ENCODE results near the gene TMEM187.
A peak's percentile ranks its signal among the peaks of the same experiment; 100 is the strongest.
"Not testable (repeated sequence)": the region's sequence is repeated elsewhere in the genome, so short reads cannot be mapped to it uniquely, and the experiment has no call there.

The TMEM187 gene

DNA sequence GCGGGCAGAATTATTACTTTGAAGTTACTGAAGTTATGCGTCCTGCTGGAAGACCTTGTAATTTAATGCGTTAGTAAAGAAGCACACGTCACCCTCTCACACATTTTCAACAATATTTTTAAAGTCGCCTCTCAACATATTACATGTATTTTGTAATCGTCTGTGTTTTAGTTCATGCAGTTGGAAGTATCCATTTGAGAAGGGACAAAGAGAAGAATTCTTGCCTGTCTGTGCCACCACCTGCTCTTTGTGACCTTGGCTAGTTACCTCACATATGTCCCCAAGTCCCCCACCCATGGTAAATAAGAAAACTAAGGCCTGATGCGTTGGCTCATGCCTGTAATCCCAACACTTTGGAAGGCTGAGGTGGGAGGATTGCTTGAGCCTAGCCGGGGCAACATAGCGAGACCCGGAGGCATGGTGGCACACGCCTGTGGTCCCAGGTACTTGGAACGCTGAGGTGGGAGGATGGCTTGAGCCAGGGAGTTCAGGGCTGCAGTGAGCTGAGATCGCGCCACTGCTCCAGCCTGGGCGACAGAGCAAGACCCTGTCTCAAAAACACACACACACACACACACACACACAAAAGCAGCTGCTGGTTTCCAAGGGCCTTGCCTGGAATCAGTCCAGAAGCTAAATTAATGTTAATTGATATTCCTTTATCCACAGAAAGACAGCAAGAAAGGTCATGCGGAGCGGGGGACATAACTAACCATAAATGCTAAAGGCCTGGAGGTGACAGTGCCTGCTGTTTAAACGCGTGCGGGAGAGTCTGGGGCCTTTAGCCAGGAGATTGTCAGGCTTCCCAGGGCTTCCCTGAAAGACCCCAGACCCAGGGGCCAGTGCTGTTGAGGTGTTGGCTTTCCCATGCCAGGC lies 811 bp downstream of the TMEM187 start:
- peak; percentile 27 for FAIRE-seq

DNA sequence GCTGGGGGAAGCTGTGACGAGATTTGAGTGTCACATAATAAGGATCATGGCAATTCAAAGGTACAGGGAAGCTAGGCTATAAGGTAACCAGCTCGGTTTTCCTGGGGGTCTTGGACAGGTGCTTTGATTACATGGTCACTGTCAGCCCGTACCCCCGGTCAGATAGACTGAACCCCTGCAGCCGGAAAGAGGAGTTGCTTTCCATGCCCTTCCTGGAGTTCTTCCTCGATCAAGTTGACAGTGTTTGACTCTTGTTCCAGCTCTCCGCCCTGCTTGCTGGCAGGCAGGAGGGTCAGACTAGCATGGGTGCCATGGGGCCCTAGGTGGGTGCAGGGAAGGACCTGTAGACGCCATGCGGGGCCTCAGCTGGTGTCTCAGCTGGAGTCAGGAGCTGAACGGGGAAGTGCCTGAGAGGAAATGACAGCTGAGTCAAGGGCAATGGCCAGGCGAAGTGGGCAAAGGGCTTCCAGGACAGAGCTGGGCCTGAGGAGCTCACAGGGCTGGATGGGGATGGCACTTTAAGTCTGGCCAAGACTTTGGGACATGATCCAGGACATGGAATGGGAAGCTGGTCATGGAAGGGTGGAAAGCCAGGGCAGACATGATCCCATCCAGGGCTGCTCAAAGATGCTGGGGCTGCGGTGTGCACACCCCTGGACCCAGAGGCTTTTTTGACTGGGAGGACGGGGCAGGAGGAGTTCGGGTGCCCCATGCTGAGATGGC lies 1.6 kb downstream of the TMEM187 start:
- no peak for FAIRE-seq

DNA sequence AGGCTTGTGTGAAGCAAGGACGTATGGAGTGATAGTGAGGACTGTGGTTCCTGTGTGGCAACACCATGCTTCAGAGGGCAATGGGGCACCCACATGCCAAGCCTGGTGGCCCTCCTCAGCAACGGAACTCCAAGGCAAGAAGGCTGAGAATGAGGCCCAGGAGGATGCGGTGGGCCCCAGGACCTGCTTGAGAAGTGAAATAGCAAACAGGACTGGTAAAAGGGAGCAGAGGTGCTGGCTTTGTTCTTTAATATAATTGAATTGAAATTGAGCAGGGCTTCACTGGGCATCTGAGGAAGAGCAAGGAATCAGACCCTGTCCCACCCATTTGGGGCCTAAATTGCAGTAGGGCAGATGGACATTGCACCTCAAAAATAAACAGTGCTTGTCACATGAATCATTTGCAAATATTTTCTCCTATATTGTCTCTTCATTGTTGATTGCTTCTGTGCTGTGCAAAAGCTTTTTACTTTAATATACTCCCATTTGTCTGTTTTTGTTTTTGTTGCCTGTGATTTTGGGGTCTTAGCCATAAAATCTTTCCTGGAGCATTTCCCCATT lies 2.3 kb downstream of the TMEM187 start:
- no peak for FAIRE-seq

DNA sequence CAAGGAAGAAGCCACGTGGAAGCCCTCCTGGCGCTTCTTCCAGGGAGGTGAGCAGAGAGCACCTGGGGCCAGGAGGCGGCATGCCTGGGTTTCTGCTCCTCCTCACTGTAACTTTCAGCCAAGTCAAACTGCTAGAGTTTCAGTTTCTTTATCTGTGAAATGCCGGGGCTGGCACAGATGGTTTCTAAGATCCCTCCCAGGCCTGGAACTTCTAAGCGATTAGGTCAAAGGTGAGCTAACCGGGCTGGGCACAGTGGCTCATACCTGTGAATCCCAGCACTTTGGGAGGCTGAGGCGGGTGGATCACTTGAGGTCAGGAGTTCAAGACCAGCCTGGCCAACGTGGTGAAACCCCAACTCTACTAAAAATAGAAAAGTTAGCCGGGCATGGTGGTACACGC lies 7.8 kb downstream of the TMEM187 start:
- not testable (repeated sequence) for FAIRE-seq

DNA sequence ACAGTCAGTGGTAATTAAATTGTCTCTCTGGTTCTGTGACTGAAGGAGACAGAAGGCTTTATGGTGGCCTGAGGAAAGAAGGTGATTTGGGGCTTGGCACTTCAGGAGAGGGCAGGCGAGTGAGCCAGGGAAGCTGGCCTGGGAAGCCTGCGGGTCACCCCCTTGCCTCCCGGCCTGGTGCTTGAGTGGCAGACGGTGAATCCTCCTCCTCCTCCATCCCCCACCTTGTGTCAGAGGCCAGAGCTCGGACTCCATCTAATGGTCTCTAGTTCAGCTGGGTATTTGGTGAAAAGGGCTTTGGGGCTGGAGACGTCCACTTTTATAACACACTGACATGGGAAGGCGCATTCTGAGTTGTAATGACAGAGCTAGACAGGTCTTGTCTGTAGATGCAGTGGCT lies 8.7 kb downstream of the TMEM187 start:
- no peak for FAIRE-seq

DNA sequence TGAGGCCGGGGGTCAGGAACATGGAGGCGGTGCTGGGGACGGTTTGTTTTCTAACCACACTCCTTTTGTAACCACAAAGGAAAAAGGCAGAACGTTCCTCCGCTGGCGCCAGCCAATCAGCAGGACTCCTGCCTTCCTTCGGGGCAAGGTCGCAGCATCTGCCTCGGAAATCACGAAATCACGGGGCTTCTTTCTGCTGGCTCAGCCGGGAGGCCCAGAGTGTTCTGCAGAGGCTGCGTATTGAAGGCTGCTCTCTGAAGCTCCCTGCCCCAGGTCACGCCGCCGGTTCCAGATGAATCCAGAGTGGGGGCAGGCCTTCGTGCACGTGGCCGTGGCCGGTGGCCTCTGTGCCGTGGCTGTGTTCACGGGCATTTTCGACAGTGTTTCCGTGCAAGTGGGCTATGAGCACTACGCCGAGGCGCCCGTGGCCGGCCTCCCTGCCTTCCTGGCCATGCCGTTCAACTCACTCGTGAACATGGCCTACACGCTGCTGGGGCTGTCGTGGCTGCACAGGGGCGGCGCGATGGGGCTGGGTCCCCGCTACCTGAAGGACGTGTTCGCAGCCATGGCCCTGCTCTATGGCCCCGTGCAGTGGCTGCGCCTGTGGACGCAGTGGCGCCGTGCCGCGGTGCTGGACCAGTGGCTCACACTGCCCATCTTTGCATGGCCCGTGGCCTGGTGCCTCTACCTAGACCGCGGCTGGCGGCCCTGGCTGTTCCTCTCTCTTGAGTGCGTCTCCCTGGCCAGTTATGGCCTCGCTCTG lies 9.4 kb downstream of the TMEM187 start:
- no peak for FAIRE-seq

DNA sequence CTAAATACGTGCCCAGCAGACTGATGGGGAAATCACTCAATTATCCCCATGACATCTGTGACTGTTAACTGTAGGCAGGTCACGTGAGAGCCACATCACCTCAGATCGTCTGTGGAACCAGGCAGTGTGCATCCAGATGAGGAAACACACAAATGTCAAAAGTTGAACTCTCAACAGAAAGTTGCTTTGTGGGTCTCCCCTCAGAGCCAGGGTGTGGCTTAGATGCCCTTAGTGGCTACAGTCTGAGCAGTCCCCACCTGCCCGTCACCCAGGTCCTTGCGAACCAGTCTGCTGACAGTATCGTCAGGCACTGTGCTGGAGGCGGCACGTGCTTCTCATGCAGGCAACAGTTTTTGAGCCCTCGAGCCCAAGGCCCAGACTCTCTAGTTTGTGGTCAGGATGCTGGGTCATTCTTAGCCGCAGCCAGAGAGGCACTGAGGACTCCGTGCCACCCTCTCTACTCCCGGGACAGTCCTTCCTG lies 10.8 kb downstream of the TMEM187 start:
- no peak for FAIRE-seq

DNA sequence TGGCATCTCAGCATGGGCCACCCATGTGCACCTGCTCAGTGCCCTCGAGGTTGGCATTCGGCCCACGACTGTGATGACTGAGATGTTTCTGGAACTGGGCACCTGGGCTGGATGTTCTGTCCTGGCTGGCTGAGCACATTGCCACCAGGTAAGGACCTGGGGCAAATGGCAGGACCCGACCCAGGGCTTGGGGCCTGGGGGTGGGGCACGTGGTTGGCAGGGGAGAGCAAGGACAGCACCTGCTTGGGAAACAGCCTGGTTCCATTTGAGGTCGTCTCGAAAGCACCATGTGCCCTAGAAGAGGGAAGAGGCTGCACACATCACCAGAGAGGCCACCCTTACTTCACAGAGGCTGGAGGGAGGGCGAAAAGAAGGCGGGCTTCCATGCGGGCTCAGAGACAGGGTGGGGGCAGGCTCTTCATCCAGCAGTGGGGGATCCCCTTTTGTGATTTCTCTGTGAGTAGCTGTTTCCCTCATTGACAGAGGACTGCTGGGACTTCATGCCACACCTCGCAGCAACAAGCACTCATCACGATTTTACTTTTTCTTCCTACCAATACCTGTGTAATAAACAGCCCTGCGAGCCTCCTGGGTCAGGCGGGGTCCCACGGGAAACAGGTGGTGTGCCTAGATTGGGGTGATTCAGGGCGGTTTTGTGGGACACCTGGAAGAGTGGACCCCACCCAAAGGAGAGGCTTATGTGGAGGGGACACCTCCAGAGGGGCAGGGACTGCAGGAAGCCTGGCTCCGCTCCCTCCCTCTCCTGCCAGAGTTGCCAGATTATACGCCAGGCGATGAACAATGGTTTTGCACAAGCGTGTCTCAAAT lies 12.0 kb downstream of the TMEM187 start:
- no peak for FAIRE-seq

DNA sequence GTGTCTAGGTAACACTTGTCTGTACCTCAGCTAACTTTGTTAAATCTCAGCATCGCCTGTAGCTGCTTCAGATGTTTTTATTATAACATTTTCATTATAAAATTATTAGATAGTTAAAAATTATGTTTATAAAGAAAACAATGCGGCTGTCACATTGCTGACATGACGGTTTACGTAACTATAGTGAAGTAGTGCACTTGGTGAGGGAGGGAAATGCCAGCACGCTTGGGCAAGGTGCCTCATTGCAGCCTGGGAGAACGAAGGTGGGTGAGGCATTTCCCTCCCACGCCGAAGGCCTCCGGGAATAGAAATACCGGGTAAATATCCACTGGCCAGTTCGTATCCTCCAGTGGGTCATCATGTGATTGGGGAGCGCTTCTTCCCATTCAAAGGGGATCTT lies 15.9 kb downstream of the TMEM187 start:
- FAIRE-seq = no peak

DNA sequence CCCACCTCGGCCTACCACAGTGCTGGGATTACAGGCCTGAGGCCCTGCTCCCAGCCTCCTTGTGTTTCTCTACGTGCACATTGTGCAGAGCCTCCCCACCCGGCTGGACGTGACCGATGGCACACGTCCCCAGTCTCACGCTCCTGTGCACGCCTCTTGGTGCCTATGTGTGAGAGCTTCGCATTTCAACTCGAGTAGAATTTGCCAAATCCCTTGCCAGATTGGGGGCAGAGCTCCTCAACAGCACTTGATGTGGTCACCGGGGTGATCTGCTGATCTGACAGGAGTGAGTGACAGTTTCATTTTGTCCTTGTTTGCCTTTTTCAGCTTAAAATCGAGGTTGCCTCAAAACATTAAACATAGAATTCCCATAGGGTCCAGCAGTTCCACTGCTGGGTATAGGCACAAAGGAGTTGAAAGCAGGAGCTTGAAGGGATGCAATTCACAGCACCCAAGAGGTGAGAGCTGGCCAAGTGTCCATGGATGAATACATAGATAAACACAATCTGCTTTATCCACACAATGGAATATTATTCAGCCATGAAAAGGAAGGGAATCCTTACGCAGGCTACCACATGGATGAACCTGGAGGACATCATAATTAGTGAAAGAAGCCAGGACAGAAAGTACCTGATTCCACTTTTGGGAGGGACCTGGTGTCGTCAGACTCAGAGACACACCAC lies 17.6 kb downstream of the TMEM187 start:
- no peak for FAIRE-seq

DNA sequence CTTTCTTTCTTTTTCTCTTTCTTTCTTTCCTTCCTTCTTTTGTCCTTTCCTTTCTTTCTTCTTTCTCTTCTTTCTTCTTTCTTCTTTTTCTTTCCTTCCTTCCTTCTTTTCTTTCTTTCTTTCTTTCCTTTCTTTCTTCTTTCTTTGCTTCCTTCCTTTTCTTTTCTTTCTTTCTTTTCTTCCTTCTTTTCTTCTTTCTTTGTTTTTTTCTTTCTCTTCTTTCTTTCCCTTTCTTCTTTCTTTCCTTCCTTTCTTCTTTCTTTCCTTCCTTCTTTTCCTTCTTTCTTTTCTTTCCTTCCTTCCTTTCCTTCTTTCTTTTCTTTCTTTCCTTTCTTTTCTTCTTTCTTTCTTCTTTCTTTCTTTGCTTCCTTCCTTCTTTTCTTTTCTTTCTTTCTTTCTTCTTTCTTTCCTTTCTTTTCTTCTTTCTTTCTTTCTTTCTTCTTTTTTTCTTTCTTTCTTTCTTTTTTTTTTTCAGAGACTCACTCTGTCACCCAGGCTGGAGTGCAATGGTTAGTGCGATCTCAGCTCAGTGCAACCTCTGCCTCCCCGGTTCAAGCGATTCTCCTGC lies 18.5 kb downstream of the TMEM187 start:
- FAIRE-seq = no peak

DNA sequence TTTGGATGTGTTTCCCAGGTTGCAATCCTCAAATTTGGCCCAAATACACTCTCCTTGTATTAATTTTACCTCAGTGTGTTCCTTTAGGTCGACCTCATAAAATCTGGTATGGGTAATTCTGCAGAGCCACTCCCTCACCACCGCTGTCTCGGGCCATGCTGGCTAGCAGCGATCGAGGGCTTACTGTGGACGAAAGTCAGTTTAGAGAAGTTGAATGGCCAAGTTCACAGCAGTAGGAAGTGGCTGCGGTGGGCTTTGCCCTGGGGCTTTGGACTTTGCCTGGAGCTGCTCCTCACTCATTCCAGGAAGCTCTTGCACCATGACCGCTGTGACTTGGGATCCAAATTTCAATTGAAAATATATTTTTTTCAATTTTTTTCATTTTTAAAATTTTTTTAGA lies 19.6 kb downstream of the TMEM187 start:
- no peak for FAIRE-seq

DNA sequence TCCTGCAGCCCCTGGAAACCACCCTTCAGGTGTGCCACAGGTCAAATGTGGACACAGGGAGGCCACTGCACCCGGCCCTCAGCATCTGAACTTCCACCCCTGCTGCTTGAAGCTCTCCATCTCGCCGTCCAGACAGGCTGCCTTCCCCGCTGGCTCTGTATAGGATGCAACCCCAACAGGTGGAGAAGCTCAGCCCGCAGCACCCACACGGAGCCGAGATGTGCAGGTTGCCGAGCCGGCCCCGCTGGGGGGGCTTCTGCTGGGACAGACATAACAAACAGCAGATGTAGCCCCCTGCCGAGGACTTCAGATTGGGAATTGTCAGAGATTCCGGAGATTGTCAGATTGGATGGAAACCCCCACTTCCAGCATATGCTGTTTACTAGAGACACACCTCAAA lies 20.5 kb downstream of the TMEM187 start:
- FAIRE-seq = no peak

DNA sequence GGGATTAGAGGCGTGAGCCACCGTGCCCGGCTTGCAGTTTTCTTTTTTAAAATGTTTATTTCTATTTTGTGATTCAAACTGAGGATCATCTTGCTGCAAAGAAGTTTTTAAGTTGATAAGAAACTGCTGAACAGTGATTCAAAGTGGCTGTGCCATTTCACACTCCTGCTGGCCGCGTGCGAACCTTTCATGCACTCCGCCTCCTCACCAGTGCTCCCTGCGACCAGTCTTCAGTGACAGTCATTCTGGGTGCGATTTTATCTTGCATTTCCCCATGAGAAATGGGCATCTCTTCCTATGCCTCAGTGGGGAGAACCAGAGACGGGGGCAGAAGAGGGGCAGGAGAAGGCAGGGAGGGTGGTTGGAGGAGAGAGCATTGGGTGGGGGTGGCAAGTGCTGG lies 21.4 kb downstream of the TMEM187 start:
- no peak for FAIRE-seq

DNA sequence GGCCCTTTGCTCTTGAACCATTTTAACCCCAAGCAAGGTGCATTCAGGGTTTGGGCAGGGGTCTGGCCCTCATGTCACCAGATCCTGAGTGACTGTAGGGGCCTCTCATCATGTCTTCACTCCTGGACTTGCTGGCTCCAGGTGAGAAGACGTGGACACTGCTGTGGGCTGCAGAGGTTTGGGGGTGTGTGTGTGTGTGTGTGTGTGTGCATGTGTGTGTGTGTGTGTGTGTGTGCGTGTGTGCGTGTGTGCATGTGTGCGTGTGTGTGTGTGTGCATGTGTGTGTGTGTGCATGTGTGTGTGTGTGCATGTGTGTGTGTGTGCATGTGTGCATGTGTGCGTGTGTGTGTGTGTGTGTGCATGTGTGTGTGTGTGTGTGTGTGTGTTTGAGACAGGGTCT lies 21.8 kb downstream of the TMEM187 start:
- FAIRE-seq = not testable (repeated sequence)

DNA sequence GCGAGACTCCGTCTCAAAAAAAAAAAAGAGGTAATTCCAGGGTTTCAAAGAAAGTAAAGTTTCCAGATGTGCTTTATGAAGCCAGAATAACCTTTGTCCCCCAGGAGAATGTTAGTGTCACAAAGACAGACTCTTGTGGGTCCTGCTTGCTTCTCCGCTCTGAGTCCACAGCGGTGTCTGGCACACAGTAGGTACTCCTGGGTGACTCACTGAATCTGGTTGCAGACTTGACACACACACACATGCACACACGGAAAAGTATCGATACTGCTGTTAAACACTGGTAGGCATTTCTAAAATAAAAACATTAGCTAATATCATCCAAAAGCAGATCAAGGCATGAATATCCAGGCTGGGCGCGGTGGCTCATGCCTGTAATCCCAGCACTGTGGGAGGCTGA lies 22.9 kb downstream of the TMEM187 start:
- no peak for FAIRE-seq

DNA sequence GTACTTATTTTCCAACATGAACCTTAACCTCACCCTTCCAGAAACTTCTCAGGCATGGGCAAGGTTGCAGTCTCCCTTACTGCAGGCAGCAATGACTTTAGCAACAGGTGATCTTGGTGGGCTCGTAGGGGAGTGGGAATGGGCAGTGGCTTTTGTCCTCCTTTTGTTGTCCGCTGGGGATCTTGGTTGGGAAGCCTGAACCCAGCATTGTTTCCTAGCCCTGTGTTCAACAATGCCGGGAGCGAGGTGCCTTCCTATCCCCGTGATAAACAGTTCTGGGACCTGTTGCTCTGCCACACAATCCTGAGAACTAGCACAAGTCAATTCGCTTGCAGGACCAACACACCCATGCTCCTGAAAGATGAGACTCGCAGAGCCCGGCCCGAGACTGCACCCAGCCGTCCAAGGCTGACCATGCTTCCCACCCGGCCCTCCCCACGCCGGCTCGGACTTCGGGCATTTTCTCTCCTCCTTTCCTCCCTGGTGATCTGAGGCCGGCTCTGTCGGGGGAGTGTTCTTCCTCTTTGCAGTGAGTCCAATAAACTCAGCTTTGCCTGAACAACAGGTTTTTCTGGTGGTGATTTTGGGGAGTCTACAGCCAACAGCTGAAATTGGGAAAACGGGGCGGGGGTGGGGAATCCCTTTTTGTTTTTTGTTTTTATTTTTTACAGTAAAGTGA lies 26.9 kb downstream of the TMEM187 start:
- FAIRE-seq = no peak

DNA sequence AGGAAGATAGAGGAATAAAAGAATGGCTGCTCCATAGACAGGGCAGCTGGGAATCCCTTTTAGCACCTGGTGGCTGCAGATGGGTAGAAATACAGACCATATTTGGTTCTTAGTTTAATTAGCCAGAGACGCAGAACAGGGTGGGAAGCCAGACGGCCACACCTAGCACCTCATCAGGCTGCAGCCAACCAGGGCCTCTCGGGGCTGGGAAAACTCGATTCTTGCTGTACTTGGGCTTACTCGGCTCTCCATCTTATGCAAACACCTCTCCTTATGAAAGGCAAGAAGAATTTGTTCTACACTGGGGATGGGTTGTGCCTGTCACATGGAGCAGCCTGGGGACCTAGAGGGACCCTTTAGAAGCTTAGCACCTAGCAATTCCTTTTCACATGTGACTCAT lies 27.5 kb downstream of the TMEM187 start:
- no peak for FAIRE-seq

DNA sequence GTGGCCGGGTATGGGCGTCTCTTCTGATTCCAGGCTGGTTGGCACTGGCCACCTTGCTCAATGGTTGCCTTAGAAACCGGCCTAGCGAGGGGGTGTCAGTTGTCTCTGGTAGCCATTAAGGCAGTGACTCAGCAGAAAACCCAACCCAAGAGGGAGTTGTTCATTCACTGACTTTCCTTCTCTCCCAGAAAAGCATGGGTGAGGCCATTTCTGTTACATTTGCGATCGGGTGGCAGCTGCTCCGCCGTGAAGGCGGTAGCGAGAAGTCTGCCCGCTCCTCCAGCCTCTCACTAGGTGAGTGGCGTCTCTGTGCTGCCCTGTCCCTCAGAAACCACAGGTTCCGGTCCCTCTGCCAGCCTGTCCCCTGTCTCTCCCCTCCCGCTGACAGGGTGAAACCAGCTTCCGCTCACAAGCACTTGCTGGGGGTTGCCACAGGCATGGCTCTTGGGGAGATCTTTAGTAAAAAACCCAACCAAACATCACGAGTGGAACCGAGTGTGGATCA lies 29.7 kb downstream of the TMEM187 start:
- FAIRE-seq = peak; percentile 93

DNA sequence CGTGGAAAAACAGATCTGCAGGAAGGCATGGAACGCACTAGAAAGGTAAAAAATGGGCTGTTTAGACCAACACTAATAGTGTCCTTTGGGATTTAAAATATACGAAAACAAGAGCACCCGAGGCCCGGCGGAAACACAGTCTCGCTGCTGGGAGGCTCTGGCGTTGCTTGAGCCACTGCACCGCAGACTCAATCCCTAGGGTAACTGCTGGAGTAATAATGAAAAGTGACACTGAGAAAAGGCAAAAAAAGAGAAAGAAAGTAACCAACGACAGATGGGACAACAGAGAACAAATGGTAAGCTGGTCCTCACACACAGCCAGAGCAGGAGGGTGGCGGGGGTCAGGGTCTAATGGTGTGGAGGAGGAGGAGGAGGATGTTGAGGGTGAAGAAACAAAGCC lies 31.8 kb downstream of the TMEM187 start:
- FAIRE-seq = no peak

Measured in islet of Langerhans (tissue), 1 donor.